Endodermal cell (in vitro differentiated cells): Measurements from ENCODE around the gene PCBD1. TPM values are rescaled to one million over a fixed set of nuclear protein-coding genes. Genes with fewer than 3 reads are reported as not detected.

ENCODE experiments used
- DNase-seq: peaks from one replicate; pipeline ENCODE4 v3.0.0-alpha.2; 2017
- H3K27ac ChIP-seq: 2 replicates; pipeline ENCODE4 v1.5.1; 2013; ENCODE audit warnings: mild to moderate bottlenecking, low read depth, low read length, moderate library complexity
- H3K27me3 ChIP-seq: 2 replicates; pipeline ENCODE4 v1.6.1; 2013; ENCODE audit warnings: mild to moderate bottlenecking, low read length, moderate library complexity; ENCODE audit not compliant: insufficient read depth, control insufficient read depth, poor library complexity, severe bottlenecking
- H3K36me3 ChIP-seq: 2 replicates; pipeline ENCODE4 v1.7.0; 2013; ENCODE audit warnings: mild to moderate bottlenecking, low read length, moderate library complexity; ENCODE audit not compliant: control insufficient read depth, insufficient read depth
- H3K4me1 ChIP-seq: one replicate; pipeline ENCODE4 v1.7.0; 2013; ENCODE audit warnings: low read length; ENCODE audit not compliant: control insufficient read depth, insufficient read depth
- H3K4me3 ChIP-seq: 2 replicates; pipeline ENCODE4 v1.5.1; 2013; ENCODE audit warnings: mild to moderate bottlenecking, low read length, moderate library complexity
- H3K9ac ChIP-seq: 2 replicates; pipeline ENCODE4 v1.6.1; 2013; ENCODE audit warnings: mild to moderate bottlenecking, low read length, moderate library complexity; ENCODE audit not compliant: poor library complexity, severe bottlenecking; ENCODE audit errors: extremely low read depth
- H3K9me3 ChIP-seq: 2 replicates; pipeline ENCODE4 v1.6.1; 2013; ENCODE audit warnings: mild to moderate bottlenecking, low read length, moderate library complexity; ENCODE audit not compliant: control insufficient read depth
- H3K27ac Mint-ChIP-seq: 2 replicates; pipeline ENCODE4 v1.8.0; 2020; ENCODE audit warnings: mixed read lengths
- H3K27me3 Mint-ChIP-seq: 2 replicates; pipeline ENCODE4 v1.8.0; 2021; ENCODE audit warnings: mild to moderate bottlenecking, mixed read lengths; ENCODE audit not compliant: insufficient read depth
- H3K36me3 Mint-ChIP-seq: 2 replicates; pipeline ENCODE4 v1.8.0; 2020; ENCODE audit warnings: low read depth, mixed read lengths
- H3K4me1 Mint-ChIP-seq: 2 replicates; pipeline ENCODE4 v1.8.0; 2020; ENCODE audit warnings: mixed read lengths
- H3K4me3 Mint-ChIP-seq: 2 replicates; pipeline ENCODE4 v1.8.0; 2020; ENCODE audit warnings: mild to moderate bottlenecking, moderate library complexity, mixed read lengths
- H3K9me3 Mint-ChIP-seq: 2 replicates; pipeline ENCODE4 v1.8.0; 2020; ENCODE audit warnings: mild to moderate bottlenecking, mixed read lengths
- CTCF ChIP-seq: fragments of 200-600 bp; sonication (generic); conservative IDR thresholded peaks from 2 replicates; pipeline ENCODE4 v1.5.0; 2021; ENCODE audit warnings: antibody characterized with exemption, mild to moderate bottlenecking
- WGBS, 2 experiments: methylation state at CpG; one replicate each; pipeline versions ENCODE4 v1.1.5 to v1.1.7; 2013; ENCODE audit warnings: missing lambda C conversion rate in 2 of 2, mixed read lengths in 1 of 2; ENCODE audit not compliant: insufficient coverage in 1 of 2, insufficient read length in 1 of 2; 5-methylcytosine and 5-hydroxymethylcytosine counted together
- total RNA-seq, 2 donors: library from RNA; stranded (reverse); fragmentation: NEBNext Ultra II Directional in 1 of 2; extraction: Animal tissue kit (Norgen Biotek cat#: 25700) in 1 of 2; gene quantifications; 2 replicates in 1 of 2; 3 replicates in 1 of 2; pipeline ENCODE4 v1.2.1, GENCODE V29; 2021

PCBD1 gene
- total RNA-seq, 2 donors from 2014 or later = 168 to 183 TPM

GRCh38 chr10:70837660-70838059, 50.7 kb downstream of the PCBD1 start:
- no peaks in the 10 kb centered on the region for H3K4me1 ChIP-seq
- DNase-seq = no peak
- peaks cover 17% of the 10 kb centered on the region for H3K9me3 ChIP-seq
- peaks cover 78% of the 10 kb centered on the region for H3K36me3 ChIP-seq
- Mint-ChIP-seq H3K9me3 (peaks cover 5% of the 10 kb centered on the region), H3K4me1 (no peaks in the 10 kb centered on the region), H3K4me3 (no peak overlapping the region), H3K27me3 (no peaks in the 10 kb centered on the region), H3K27ac (no peak overlapping the region), H3K36me3 (peaks cover 67% of the 10 kb centered on the region)
- WGBS, 2 experiments = 96 to 100% methylated on average over 1 to 3 of the region's 3 CpGs
- H3K27ac ChIP-seq = no peak overlapping the region
- no peak overlapping the region for H3K4me3 ChIP-seq
- H3K9ac ChIP-seq = no peak overlapping the region
- no peaks in the 10 kb centered on the region for H3K27me3 ChIP-seq
- no peak for TF ChIP-seq CTCF

- no peaks in the 10 kb centered on the region for H3K27me3 Mint-ChIP-seq
- WGBS, 2 experiments = 94 to 100% methylated on average over 2 of the region's 2 CpGs
- H3K27ac ChIP-seq = no peak overlapping the region
Measured at GRCh38 chr10:70836319-70836718, 52.0 kb downstream of the PCBD1 start.

GRCh38 chr10:70834441-70835151, 53.8 kb downstream of the PCBD1 start:
- H3K9me3 ChIP-seq = peaks cover 17% of the 10 kb centered on the region
- H3K4me1 ChIP-seq = no peaks in the 10 kb centered on the region
- Mint-ChIP-seq H3K4me1 (peaks cover 6% of the 10 kb centered on the region), H3K27me3 (no peaks in the 10 kb centered on the region), H3K4me3 (no peak overlapping the region), H3K27ac (no peak overlapping the region), H3K9me3 (peaks cover 5% of the 10 kb centered on the region), H3K36me3 (peaks cover 59% of the 10 kb centered on the region)
- H3K27ac ChIP-seq = no peak overlapping the region
- peaks cover 78% of the 10 kb centered on the region for H3K36me3 ChIP-seq
- no peak overlapping the region for H3K4me3 ChIP-seq
- WGBS, 2 experiments = 80 to 89% methylated on average over 3 to 7 of the region's 7 CpGs
- no peak for DNase-seq
- H3K9ac ChIP-seq = no peak overlapping the region
- TF ChIP-seq CTCF = no peak
- H3K27me3 ChIP-seq = no peaks in the 10 kb centered on the region

More at GRCh38 chr10:70836319-70836718, 52.0 kb downstream of the PCBD1 start:
- H3K27ac Mint-ChIP-seq = no peak overlapping the region
- no peak for DNase-seq
- peaks cover 5% of the 10 kb centered on the region for H3K9me3 Mint-ChIP-seq
- peaks cover 17% of the 10 kb centered on the region for H3K9me3 ChIP-seq
- H3K4me1 Mint-ChIP-seq = no peaks in the 10 kb centered on the region
- no peaks in the 10 kb centered on the region for H3K27me3 ChIP-seq
- no peak for TF ChIP-seq CTCF
- no peaks in the 10 kb centered on the region for H3K4me1 ChIP-seq
- H3K36me3 Mint-ChIP-seq = peaks cover 60% of the 10 kb centered on the region
- no peak overlapping the region for H3K4me3 ChIP-seq
- no peak overlapping the region for H3K9ac ChIP-seq
- H3K36me3 ChIP-seq = peaks cover 78% of the 10 kb centered on the region
- no peak overlapping the region for H3K4me3 Mint-ChIP-seq
